Coronary artery (tissue), 2 donors: ENCODE results near the gene EHD4.

ENCODE experiments used
- DNase-seq: peaks from one replicate; pipeline ENCODE4 v3.0.0-alpha.2; 2017; ENCODE audit warnings: low spot score
- H3K27ac ChIP-seq, 2 donors: fragments of 200-600 bp; sonication (generic); one replicate each; pipeline ENCODE4 v1.5.1; 2016 to 2019
- H3K4me3 ChIP-seq: fragments of 200-600 bp; sonication (generic); 2 replicates; pipeline ENCODE4 v1.5.1; 2016; ENCODE audit warnings: mild to moderate bottlenecking, moderate library complexity
- TF ChIP-seq, protein P1 (sequence below): fragments of 200-600 bp; sonication (generic); IDR thresholded peaks from one replicate; pipeline ENCODE4 v1.5.1; 2019; ENCODE audit warnings: antibody characterized with exemption

EHD4 gene

DNA sequence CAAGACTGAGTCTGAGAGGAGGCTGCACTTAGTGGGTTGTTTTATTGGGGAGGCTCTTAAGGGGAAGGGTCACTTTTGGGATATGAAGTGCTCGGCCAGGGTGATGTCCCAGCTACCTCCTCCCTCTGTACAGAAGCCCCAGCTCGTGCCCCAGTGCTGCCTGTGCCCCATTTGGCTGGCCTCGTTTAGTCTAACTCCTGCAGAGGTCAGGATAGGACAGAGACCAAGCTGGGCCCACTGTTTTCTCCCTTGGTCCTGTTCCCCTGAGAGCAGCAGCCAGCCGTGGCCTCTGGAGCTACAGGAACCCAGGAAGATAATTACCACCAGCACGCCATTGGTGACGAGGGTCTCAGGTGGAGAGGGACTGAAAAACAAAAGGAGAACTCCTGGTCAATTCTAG lies 30.0 kb upstream of the EHD4 start:
- no peak for DNase-seq
- TF ChIP-seq, protein P1, sequence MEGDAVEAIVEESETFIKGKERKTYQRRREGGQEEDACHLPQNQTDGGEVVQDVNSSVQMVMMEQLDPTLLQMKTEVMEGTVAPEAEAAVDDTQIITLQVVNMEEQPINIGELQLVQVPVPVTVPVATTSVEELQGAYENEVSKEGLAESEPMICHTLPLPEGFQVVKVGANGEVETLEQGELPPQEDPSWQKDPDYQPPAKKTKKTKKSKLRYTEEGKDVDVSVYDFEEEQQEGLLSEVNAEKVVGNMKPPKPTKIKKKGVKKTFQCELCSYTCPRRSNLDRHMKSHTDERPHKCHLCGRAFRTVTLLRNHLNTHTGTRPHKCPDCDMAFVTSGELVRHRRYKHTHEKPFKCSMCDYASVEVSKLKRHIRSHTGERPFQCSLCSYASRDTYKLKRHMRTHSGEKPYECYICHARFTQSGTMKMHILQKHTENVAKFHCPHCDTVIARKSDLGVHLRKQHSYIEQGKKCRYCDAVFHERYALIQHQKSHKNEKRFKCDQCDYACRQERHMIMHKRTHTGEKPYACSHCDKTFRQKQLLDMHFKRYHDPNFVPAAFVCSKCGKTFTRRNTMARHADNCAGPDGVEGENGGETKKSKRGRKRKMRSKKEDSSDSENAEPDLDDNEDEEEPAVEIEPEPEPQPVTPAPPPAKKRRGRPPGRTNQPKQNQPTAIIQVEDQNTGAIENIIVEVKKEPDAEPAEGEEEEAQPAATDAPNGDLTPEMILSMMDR: no peak
- Histone ChIP-seq H3K4me3 (no peak overlapping the region), H3K27ac (no peak overlapping the region)

DNA sequence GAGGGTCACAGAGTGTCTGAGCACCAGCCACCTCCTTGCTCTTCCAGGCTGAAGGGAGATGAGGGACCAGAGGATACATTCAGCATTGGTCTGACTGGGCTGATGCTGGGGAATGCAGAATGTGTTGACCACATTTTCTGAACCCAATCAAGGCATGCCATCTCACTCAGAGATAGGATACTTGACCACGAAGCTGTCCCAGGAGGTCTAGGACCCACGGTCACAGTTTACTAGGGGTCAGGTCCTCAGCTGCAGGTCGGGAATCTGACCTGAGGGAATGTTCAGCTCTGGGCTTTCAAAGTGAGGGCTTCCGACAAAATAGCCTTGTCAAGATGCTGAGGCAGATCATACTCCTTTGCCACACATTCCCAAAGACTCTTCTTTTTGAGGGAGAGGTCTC lies 28.9 kb upstream of the EHD4 start:
- DNase-seq: no peak
- TF ChIP-seq, protein P1: no peak
- no peak overlapping the region for H3K4me3 ChIP-seq
- no peak overlapping the region for H3K27ac ChIP-seq

- H3K4me3 ChIP-seq: no peak overlapping the region
- TF ChIP-seq, protein P1: no peak
- DNase-seq: no peak
- no peak overlapping the region for H3K27ac ChIP-seq
Measured at GRCh38 chr15:41999290-42000285, 27.2 kb upstream of the EHD4 start.

DNA sequence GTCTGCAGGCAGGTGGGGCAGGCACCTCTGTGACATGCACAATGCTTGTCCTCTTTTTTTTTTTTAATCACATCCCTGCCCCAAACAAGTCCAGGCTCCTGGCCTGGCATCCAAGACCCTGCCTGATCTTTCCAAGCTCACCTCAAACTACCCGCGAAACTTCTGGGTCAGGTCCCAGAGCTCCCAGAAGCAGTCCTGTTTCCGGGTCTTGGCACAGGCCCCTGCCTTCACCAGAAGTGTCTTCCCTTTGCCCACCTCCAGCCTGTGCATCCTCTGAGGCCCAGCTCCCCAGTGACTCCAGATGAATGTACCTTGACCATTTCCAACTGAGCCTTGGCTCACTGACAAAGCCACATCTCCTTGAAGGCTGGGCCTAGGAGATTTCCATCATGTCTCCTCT lies 25.5 kb upstream of the EHD4 start:
- no peak for DNase-seq
- H3K4me3 ChIP-seq: no peak overlapping the region
- TF ChIP-seq, protein P1: no peak
- no peak overlapping the region for H3K27ac ChIP-seq

DNA sequence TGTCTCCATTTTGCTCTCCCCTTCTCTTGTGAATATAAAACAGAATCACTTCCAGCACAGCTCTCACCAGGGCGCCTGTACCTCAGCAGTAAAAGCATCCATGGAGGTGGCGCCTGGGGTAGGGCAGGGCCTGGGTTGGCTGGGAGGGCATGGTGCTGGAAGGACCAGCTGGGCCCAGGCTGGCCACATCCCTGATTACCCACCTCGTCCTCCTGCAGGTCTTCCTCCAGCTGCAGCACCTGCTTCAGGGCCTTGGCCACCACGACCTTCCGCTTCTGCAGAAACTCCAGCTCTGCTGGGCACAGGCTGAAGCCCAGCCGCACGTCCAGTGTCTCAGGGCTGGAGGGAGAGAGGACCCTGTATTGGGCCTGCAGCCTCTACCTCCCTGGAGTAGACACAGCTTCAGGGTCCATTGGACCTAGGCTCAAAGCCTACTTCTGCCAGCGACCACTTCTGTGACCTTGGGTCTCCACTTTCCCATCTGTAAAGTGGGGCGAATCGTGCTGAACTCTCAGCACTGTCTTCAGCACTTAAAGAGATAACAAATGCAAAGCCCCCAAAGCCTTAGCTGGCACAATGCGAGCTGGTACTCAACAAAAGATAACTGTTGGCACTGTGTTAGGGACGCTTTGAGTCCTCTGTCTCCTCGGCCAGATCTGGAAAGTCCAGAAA lies 24.7 kb upstream of the EHD4 start:
- TF ChIP-seq, protein P1: no peak
- no peak overlapping the region for H3K4me3 ChIP-seq
- no peak for DNase-seq
- H3K27ac ChIP-seq: no peak overlapping the region

DNA sequence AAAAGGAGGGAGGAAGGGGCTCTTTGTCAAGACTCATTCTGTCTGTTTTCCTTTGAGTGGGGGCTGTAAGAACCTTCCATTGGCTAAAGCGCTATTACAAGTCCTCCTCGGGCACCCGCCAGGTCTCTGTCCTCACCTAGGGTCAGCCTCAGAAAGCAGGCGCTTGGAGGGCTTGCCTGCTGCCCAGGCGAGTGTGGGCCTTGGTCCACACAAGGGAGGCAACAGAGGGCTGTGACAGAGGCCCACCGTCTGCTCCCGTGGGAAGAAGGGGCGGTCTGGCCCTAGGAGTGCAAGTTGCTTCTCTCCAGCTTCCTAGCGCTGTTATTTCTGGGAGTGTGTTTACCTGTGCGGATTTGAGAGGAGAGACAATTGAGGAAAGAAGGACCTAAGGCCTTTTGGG lies 24.0 kb upstream of the EHD4 start:
- DNase-seq: no peak
- TF ChIP-seq, protein P1: no peak
- H3K4me3 ChIP-seq: no peak overlapping the region
- no peak overlapping the region for H3K27ac ChIP-seq
